SU-DHL-6 (cell line): ENCODE measurements around the gene CHADL.

Experiments used
- H2AFZ ChIP-seq: fragments of 200-600 bp; sonication (generic); 2 replicates; pipeline ENCODE4 v1.6.1; 2014; ENCODE audit warnings: low read depth, mild to moderate bottlenecking, moderate library complexity, mixed read lengths, antibody characterized with exemption, low read length; ENCODE audit not compliant: severe bottlenecking
- H3F3A ChIP-seq: fragments of 200-600 bp; shearing (Covaris generic); 2 replicates; pipeline ENCODE4 v1.6.0; 2016; ENCODE audit warnings: antibody characterized with exemption, mild to moderate bottlenecking; ENCODE audit not compliant: insufficient read depth
- H3K27ac ChIP-seq: fragments of 200-600 bp; sonication (generic); 2 replicates; pipeline ENCODE4 v1.5.1; 2016; ENCODE audit warnings: low read depth, mild to moderate bottlenecking, low read length, moderate library complexity, mixed read lengths
- H3K27me3 ChIP-seq: fragments of 200-600 bp; sonication (generic), shearing (Covaris generic); 2 replicates; pipeline ENCODE4 v1.6.0; 2014; ENCODE audit warnings: mild to moderate bottlenecking, low read length
- H3K36me3 ChIP-seq: fragments of 200-600 bp; sonication (generic); 2 replicates; pipeline ENCODE4 v1.6.1; 2014; ENCODE audit warnings: mild to moderate bottlenecking, low read length, mixed read lengths
- H3K4me2 ChIP-seq: fragments of 300-600, 200-600 bp; shearing (Covaris generic), sonication (generic); 2 replicates; pipeline ENCODE4 v1.6.0; 2014; ENCODE audit warnings: low read length, low read depth, mild to moderate bottlenecking; ENCODE audit not compliant: poor library complexity, severe bottlenecking
- H3K4me3 ChIP-seq: fragments of 200-600 bp; sonication (generic); 2 replicates; pipeline ENCODE4 v1.5.1; 2014; ENCODE audit warnings: antibody characterized with exemption, low read length, mild to moderate bottlenecking, mixed read lengths; ENCODE audit not compliant: insufficient read depth, poor library complexity, severe bottlenecking
- H3K79me2 ChIP-seq: fragments of 200-600 bp; sonication (generic); 2 replicates; pipeline ENCODE4 v1.6.1; 2014; ENCODE audit warnings: mild to moderate bottlenecking, low read length, moderate library complexity; ENCODE audit not compliant: insufficient read depth
- H3K9ac ChIP-seq: fragments of 200-600 bp; sonication (generic); 2 replicates; pipeline ENCODE4 v1.7.0; 2014; ENCODE audit warnings: mild to moderate bottlenecking, low read length
- H3K9me2 ChIP-seq: fragments of 200-600 bp; sonication (generic); replicated peaks from 2 replicates; pipeline ENCODE4 v1.6.1; 2014; ENCODE audit warnings: low read length; ENCODE audit not compliant: insufficient read depth
- H3K9me3 ChIP-seq: fragments of 200-600 bp; sonication (generic); 2 replicates; pipeline ENCODE4 v1.6.1; 2014; ENCODE audit warnings: low read length, mixed read lengths; ENCODE audit not compliant: insufficient read depth
- H4K20me1 ChIP-seq: fragments of 200-600 bp; sonication (generic); 2 replicates; pipeline ENCODE4 v1.6.1; 2014; ENCODE audit warnings: low read depth, mild to moderate bottlenecking, antibody characterized with exemption, low read length, moderate library complexity, mixed read lengths
- EZH2phosphoT487 ChIP-seq: fragments of 200-600 bp; sonication (generic), shearing (Covaris generic); conservative IDR thresholded peaks from 2 replicates; pipeline ENCODE4 v1.6.1; 2018; ENCODE audit warnings: mild to moderate bottlenecking, antibody characterized with exemption, low read length, moderate library complexity, mixed read lengths
- TF ChIP-seq, protein P1 (sequence below): fragments of 200-600 bp; sonication (generic); IDR thresholded peaks from one replicate; pipeline ENCODE4 v1.5.1; 2017; ENCODE audit warnings: antibody characterized with exemption, mild to moderate bottlenecking, low read length, moderate library complexity; ENCODE audit not compliant: insufficient read depth, poor library complexity, severe bottlenecking

The CHADL gene

DNA sequence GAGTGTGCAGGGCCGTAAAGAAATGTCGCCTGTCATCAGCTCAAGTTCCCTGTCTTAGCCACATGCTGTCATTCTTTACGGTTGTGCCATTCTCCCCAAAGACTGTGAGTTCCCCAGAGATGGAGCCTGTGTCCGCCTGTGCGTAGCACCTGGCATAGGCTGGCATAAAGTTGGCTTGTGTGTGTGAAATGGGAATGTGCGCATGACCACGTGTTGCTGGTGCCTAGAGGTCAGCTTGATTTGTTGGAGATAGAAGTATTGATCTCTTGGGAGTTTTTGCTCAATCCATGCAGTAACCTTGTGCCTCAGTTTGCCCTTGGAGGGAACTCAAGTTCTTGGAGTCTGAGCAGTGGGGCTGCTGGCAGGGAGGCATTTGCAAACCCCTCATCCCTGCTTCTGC lies 9.4 kb downstream of the CHADL start:
- Histone ChIP-seq H3K9ac (no peak overlapping the region), H3K4me2 (no peak overlapping the region), H4K20me1 (no peaks in the 10 kb centered on the region), H3K4me3 (no peak overlapping the region), H3K27ac (no peak overlapping the region), H3K79me2 (no peaks in the 10 kb centered on the region), H3F3A (no peaks in the 10 kb centered on the region), H3K9me3 (no peaks in the 10 kb centered on the region), H3K36me3 (no peaks in the 10 kb centered on the region), H3K27me3 (no peaks in the 10 kb centered on the region), H2AFZ (no peak overlapping the region), H3K9me2 (no peaks in the 10 kb centered on the region)
- TF ChIP-seq, protein P1, sequence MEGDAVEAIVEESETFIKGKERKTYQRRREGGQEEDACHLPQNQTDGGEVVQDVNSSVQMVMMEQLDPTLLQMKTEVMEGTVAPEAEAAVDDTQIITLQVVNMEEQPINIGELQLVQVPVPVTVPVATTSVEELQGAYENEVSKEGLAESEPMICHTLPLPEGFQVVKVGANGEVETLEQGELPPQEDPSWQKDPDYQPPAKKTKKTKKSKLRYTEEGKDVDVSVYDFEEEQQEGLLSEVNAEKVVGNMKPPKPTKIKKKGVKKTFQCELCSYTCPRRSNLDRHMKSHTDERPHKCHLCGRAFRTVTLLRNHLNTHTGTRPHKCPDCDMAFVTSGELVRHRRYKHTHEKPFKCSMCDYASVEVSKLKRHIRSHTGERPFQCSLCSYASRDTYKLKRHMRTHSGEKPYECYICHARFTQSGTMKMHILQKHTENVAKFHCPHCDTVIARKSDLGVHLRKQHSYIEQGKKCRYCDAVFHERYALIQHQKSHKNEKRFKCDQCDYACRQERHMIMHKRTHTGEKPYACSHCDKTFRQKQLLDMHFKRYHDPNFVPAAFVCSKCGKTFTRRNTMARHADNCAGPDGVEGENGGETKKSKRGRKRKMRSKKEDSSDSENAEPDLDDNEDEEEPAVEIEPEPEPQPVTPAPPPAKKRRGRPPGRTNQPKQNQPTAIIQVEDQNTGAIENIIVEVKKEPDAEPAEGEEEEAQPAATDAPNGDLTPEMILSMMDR: no peak
- no peak for TF ChIP-seq EZH2phosphoT487

DNA sequence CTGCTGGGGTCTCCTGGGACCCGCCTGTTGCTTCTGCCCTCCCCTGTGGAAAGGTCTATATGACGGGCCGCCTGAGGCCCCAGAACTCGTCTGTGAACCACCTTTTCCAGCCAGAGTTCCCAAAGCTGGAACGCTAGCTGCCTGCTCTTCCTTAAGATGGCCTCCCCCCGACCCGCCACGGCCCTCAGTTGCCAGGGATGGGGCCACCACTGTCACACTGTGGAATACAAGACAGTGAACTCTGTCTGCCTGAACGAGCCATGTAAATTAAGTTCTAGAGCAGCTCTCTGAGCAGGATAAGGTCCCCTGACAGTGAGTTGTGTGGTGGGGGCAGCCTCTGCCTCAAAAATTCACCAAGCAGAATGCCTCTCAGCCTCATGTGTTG lies 10.3 kb downstream of the CHADL start:
- H3F3A ChIP-seq: no peaks in the 10 kb centered on the region
- H3K9ac ChIP-seq: no peak overlapping the region
- no peaks in the 10 kb centered on the region for H3K27me3 ChIP-seq
- H3K36me3 ChIP-seq: no peaks in the 10 kb centered on the region
- no peak overlapping the region for H3K4me3 ChIP-seq
- no peak overlapping the region for H3K27ac ChIP-seq
- H3K9me2 ChIP-seq: no peaks in the 10 kb centered on the region
- H3K79me2 ChIP-seq: no peaks in the 10 kb centered on the region
- no peaks in the 10 kb centered on the region for H4K20me1 ChIP-seq
- H2AFZ ChIP-seq: no peak overlapping the region
- H3K9me3 ChIP-seq: no peaks in the 10 kb centered on the region
- no peak overlapping the region for H3K4me2 ChIP-seq
- TF ChIP-seq, protein P1: no peak
- TF ChIP-seq EZH2phosphoT487: no peak

DNA sequence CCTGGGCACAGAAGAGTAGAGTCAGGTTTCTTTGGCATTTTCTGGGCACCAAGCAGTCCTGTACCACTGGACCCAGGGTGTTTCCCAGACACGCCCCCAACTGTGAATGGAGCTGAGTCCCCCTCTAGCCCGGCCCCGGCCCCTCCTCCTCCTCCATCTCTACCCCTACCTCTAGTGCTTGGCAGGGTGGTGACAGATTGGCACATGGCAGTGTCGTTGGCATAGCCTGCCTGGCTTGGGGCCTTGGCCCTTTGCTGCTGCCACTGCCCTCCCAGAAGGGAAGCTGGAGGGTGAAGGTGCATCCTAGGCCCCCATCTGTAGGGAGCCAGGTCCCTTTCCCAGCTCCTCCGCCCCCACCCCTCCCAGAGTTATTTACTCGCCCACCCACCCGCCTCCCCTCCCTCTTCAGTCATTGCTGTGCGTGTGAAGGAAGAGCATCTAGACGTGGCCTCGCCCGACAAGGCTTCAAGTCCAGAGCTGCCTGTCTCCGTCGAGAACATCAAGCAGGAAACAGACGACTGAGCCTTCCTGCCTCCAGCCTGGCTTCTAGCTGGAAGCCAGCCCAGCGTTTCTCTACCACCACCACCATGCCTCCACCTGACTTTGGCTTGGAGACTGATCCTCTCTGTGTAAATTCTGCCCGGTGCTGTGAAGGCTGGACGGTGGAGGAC lies 10.9 kb downstream of the CHADL start:
- H3K4me3 ChIP-seq: no peak overlapping the region
- TF ChIP-seq EZH2phosphoT487: no peak
- TF ChIP-seq, protein P1: no peak
- H3K27me3 ChIP-seq: no peaks in the 10 kb centered on the region
- H3K9me2 ChIP-seq: no peaks in the 10 kb centered on the region
- H3K9ac ChIP-seq: no peak overlapping the region
- no peak overlapping the region for H3K27ac ChIP-seq
- no peaks in the 10 kb centered on the region for H3K79me2 ChIP-seq
- H4K20me1 ChIP-seq: no peaks in the 10 kb centered on the region
- H3K9me3 ChIP-seq: no peaks in the 10 kb centered on the region
- H3K4me2 ChIP-seq: no peak overlapping the region
- no peaks in the 10 kb centered on the region for H3K36me3 ChIP-seq
- H2AFZ ChIP-seq: no peak overlapping the region
- H3F3A ChIP-seq: no peaks in the 10 kb centered on the region
